Measurements from ENCODE around the gene PHLDB3.
"Not testable (repeated sequence)": the region's sequence is repeated elsewhere in the genome, so short reads cannot be mapped to it uniquely, and the experiment has no call there.

Gene PHLDB3

GRCh38 chr19:43522929-43523328, 18.4 kb upstream of the PHLDB3 start:
- no peak for DNase-seq
- Mint-ChIP-seq H3K36me3 (peaks cover 17% of the 10 kb centered on the region), H3K4me3 (no peak overlapping the region), H3K27me3 (no peaks in the 10 kb centered on the region), H3K27ac (no peak overlapping the region), H3K4me1 (peaks cover 35% of the 10 kb centered on the region), H3K9me3 (no peaks in the 10 kb centered on the region)
- CTCF ChIA-PET: interaction anchor here (4.2 to 6.7 kb wide), 3 partner anchors 72 to 89 kb away, joined by 20 to 194 read pairs (median 84); partner anchors contain the start of genes IRGQ and ZNF576

DNA sequence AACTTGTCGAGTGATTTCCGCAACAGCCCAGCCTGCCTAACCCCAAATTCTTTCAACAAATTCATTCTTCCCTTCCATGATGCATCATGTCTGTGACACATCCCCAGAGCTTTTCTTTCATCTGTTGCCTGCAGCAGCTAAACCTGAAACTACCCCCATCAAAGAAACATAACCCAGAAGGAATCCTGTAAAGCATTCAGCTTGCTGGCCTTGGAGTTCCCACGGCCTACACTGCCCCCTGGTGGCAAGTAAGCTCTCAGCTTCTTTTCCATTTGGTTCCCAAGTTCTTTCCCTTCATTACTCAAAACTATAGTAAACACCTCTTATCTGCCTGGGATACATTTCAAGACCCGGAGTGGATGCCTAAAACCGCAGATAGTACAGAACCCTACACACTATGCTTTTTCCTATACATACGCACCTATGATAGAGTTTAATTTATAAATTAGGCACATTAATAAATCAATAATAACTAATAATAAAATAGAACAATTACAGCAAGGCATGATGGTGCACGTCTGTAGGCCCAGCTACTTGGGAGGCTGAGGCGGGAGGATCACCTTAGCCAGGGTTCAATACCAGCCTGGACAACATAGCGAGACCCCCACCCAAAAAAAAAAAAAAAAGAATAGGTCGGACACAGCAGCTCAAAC, 15.0 kb upstream of the PHLDB3 start:
- CTCF ChIA-PET: interaction anchor here (0.6 to 6.7 kb wide), 32 partner anchors 8 to 312 kb away, joined by 3 to 194 read pairs (median 6); partner anchors contain the start of genes IRGQ, PHLDB3, ZNF575 and ZNF576
- H3K9me3 Mint-ChIP-seq: no peaks in the 10 kb centered on the region
- peak overlapping the region; percentile 62 for H3K27ac Mint-ChIP-seq
- DNase-seq: peak; percentile 86
- peaks cover 18% of the 10 kb centered on the region for H3K4me1 Mint-ChIP-seq
- no peak overlapping the region for H3K4me3 Mint-ChIP-seq
- H3K36me3 Mint-ChIP-seq: peaks cover 29% of the 10 kb centered on the region
- H3K27me3 Mint-ChIP-seq: no peaks in the 10 kb centered on the region

- CTCF ChIA-PET: interaction anchor here (1.5 to 6.7 kb wide), 6 partner anchors 13 to 84 kb away, joined by 4 to 194 read pairs (median 16); no protein-coding TSS in a partner anchor
- Mint-ChIP-seq H3K4me3 (no peak overlapping the region), H3K9me3 (no peaks in the 10 kb centered on the region), H3K4me1 (peaks cover 13% of the 10 kb centered on the region), H3K27me3 (no peaks in the 10 kb centered on the region), H3K27ac (no peak overlapping the region), H3K36me3 (peaks cover 34% of the 10 kb centered on the region)
- no peak for DNase-seq
Observed at GRCh38 chr19:43518051-43518450, 13.5 kb upstream of the PHLDB3 start.

DNA sequence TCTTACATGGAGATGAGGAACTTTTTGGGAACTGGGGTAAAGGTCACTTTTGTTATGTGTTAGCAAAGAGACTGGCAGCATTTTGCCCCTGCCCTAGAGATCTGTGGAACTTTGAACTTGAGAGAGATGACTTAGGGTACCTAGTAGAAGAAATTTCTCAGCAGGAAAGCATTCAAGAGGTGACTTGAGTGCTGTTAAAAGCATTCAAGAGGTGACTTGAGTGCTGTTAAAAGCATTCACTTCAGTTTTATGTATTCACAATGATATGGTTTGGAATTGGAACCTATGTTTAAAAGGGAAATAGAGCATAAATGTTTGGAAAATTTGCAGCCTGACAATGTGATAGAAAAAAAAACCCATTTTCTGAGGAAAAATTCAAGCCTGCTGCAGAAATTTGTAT, 7.9 kb upstream of the PHLDB3 start:
- H3K27me3 Mint-ChIP-seq, H3K4me1 Mint-ChIP-seq, H3K4me3 Mint-ChIP-seq, H3K27ac Mint-ChIP-seq, H3K9me3 Mint-ChIP-seq, DNase-seq: not testable (repeated sequence)
- peaks cover 48% of the 10 kb centered on the region for H3K36me3 Mint-ChIP-seq
- CTCF ChIA-PET: interaction anchor here (1.2 kb wide), 1 partner anchor 9 kb away, joined by 5 read pairs; no protein-coding TSS in a partner anchor

GRCh38 chr19:43511324-43511723, 6.8 kb upstream of the PHLDB3 start:
- peaks cover 44% of the 10 kb centered on the region for H3K36me3 Mint-ChIP-seq
- no peaks in the 10 kb centered on the region for H3K4me1 Mint-ChIP-seq
- no peaks in the 10 kb centered on the region for H3K9me3 Mint-ChIP-seq
- H3K4me3 Mint-ChIP-seq: no peak overlapping the region
- CTCF ChIA-PET: no interaction called here
- no peaks in the 10 kb centered on the region for H3K27me3 Mint-ChIP-seq
- H3K27ac Mint-ChIP-seq: no peak overlapping the region
- DNase-seq: no peak

DNA sequence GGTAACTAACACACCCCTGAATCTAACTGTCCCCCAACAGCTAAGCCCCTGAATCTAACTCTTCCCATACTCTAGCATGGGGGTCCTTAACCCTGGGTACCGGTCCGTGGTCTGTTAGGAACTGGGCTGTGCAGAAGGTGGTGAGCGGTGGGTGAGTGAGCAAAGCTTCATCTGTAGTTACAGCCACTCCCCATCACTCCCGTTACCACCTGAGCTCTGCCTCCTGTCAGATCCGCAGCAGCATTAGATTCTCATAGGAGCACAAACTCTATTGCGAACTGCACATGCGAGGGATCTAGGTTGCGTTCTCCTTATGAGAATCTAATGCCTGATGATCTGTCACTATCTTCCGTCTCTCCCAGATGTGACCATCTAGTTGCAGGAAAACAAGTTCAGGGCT, 6.2 kb upstream of the PHLDB3 start:
- H3K4me1 Mint-ChIP-seq: peaks cover 5% of the 10 kb centered on the region
- DNase-seq: no peak
- H3K36me3 Mint-ChIP-seq: peaks cover 45% of the 10 kb centered on the region
- no peaks in the 10 kb centered on the region for H3K9me3 Mint-ChIP-seq
- no peak overlapping the region for H3K4me3 Mint-ChIP-seq
- H3K27ac Mint-ChIP-seq: no peak overlapping the region
- CTCF ChIA-PET: interaction anchor here (0.6 to 2.0 kb wide), 3 partner anchors 9 to 79 kb away, joined by 3 to 9 read pairs (median 3); no protein-coding TSS in a partner anchor
- H3K27me3 Mint-ChIP-seq: no peaks in the 10 kb centered on the region

- Mint-ChIP-seq H3K36me3 (peaks cover 35% of the 10 kb centered on the region), H3K4me1 (peaks cover 27% of the 10 kb centered on the region), H3K27ac (no peak overlapping the region)
Observed at GRCh38 chr19:43507880-43508279, 3.3 kb upstream of the PHLDB3 start.

GRCh38 chr19:43506629-43507028, 2.1 kb upstream of the PHLDB3 start:
- H3K9me3 Mint-ChIP-seq: no peaks in the 10 kb centered on the region
- peaks cover 35% of the 10 kb centered on the region for H3K4me1 Mint-ChIP-seq
- no peak overlapping the region for H3K4me3 Mint-ChIP-seq
- H3K27me3 Mint-ChIP-seq: no peaks in the 10 kb centered on the region
- no peak overlapping the region for H3K27ac Mint-ChIP-seq
- DNase-seq: no peak
- peaks cover 35% of the 10 kb centered on the region for H3K36me3 Mint-ChIP-seq
- CTCF ChIA-PET: interaction anchor here (1.0 kb wide), 1 partner anchor 43 kb away, joined by 3 read pairs; no protein-coding TSS in a partner anchor

More at GRCh38 chr19:43507880-43508279, 3.3 kb upstream of the PHLDB3 start:
- Mint-ChIP-seq H3K9me3 (no peaks in the 10 kb centered on the region), H3K27me3 (no peaks in the 10 kb centered on the region), H3K4me3 (no peak overlapping the region)
- DNase-seq: no peak
- CTCF ChIA-PET: no interaction called here

GRCh38 chr19:43505941-43506340, 1.4 kb upstream of the PHLDB3 start:
- Mint-ChIP-seq H3K4me1 (peaks cover 38% of the 10 kb centered on the region), H3K27me3 (no peaks in the 10 kb centered on the region), H3K9me3 (no peaks in the 10 kb centered on the region), H3K4me3 (no peak overlapping the region), H3K36me3 (peaks cover 31% of the 10 kb centered on the region), H3K27ac (peak overlapping the region; percentile 51)
- CTCF ChIA-PET: interaction anchor here (1.0 to 1.5 kb wide), 2 partner anchors 13 to 43 kb away, joined by 3 to 9 read pairs; no protein-coding TSS in a partner anchor
- no peak for DNase-seq

DNA sequence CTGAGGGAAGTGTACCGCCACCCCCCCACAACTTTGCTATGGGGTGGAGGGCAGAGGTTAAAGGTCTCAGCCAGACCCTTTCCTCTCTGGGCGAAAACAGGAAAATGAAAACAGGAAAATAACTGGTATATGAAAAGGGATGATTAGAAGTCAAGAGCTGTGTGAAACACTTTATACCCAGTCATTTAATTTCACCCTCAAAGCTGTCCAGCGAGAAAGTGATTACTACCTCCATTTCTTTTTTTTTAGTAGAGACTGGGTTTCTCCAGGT, 575 bp upstream of the PHLDB3 start:
- H3K9me3 Mint-ChIP-seq: no peaks in the 10 kb centered on the region
- H3K27me3 Mint-ChIP-seq: no peaks in the 10 kb centered on the region
- H3K4me3 Mint-ChIP-seq: peak overlapping the region; percentile 41
- H3K27ac Mint-ChIP-seq: peak overlapping the region; percentile 84
- no peak for DNase-seq
- CTCF ChIA-PET: interaction anchor here (1.1 to 2.2 kb wide), 4 partner anchors 14 to 72 kb away, joined by 3 to 17 read pairs (median 7); no protein-coding TSS in a partner anchor
- peaks cover 42% of the 10 kb centered on the region for H3K4me1 Mint-ChIP-seq
- peaks cover 29% of the 10 kb centered on the region for H3K36me3 Mint-ChIP-seq

GRCh38 chr19:43503501-43504425, 783 bp downstream of the PHLDB3 start:
- Mint-ChIP-seq H3K27me3 (no peaks in the 10 kb centered on the region), H3K27ac (peak overlapping the region; percentile 89), H3K36me3 (peaks cover 21% of the 10 kb centered on the region), H3K4me1 (peaks cover 42% of the 10 kb centered on the region), H3K9me3 (no peaks in the 10 kb centered on the region), H3K4me3 (peak overlapping the region; percentile 83)
- CTCF ChIA-PET: interaction anchor here (0.7 to 2.3 kb wide), 12 partner anchors 9 to 71 kb away, joined by 3 to 17 read pairs (median 5); no protein-coding TSS in a partner anchor
- peak; percentile 100 for DNase-seq

- Mint-ChIP-seq H3K9me3 (no peaks in the 10 kb centered on the region), H3K4me1 (peaks cover 42% of the 10 kb centered on the region), H3K27me3 (no peaks in the 10 kb centered on the region), H3K36me3 (peaks cover 16% of the 10 kb centered on the region), H3K4me3 (peak overlapping the region; percentile 83), H3K27ac (no peak overlapping the region)
- no peak for DNase-seq
- CTCF ChIA-PET: interaction anchor here (0.6 to 2.3 kb wide), 3 partner anchors 17 to 492 kb away, joined by 3 to 8 read pairs (median 5); no protein-coding TSS in a partner anchor
Observed at GRCh38 chr19:43502419-43502976, 2.0 kb downstream of the PHLDB3 start.

GRCh38 chr19:43501661-43502418, 2.7 kb downstream of the PHLDB3 start:
- Mint-ChIP-seq H3K4me3 (no peak overlapping the region), H3K27ac (no peak overlapping the region), H3K4me1 (peaks cover 42% of the 10 kb centered on the region), H3K9me3 (no peaks in the 10 kb centered on the region), H3K27me3 (no peaks in the 10 kb centered on the region), H3K36me3 (peaks cover 16% of the 10 kb centered on the region)
- CTCF ChIA-PET: interaction anchor here (0.6 to 2.3 kb wide), 3 partner anchors 18 to 491 kb away, joined by 3 to 8 read pairs (median 5); no protein-coding TSS in a partner anchor
- no peak for DNase-seq

Measured in activated naive CD4-positive, alpha-beta T cell treated with anti-CD3 and anti-CD28 coated beads, Interleukin-2, amount 10 ng/mL, durations not matched to agents 7 days and 5 days (primary cell).